ENCODE data around the gene ATP8A2.
"Not testable (repeated sequence)": the region's sequence is repeated elsewhere in the genome, so short reads cannot be mapped to it uniquely, and the experiment has no call there.

ATP8A2 gene

DNA sequence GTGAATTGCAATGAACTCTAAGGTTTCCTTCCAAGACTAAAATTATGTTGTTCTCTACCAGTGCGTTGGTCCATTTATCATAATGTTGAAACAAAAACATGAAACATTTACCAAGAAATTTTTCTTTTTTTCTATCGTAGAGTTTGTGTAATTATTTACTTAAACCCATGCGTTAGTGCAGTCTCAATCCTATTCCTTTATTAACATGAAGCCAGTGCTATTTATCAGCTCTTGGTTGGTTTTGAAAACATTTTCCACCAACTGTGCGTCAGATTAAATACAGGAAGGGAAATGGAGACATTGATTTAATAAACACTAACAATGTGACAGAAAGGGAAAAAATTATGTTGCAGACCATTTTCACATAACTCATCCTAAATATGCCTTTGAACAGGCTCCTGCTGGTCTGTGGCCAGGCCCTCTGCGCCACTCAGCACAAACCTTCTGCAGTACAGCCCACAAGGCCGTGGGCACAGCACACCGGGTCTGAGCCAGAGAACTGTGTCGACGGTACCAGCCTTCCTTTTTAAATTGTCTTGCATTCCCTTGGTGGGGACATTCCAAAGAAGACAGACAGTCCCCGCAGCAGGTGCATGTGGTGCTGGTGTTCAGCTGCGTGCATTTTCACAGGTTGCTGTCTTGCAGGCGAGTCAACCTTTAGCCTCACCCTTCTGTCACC is 544.2 kb downstream of the ATP8A2 start:
- no peak for DNase-seq (ENCODE audit: low read depth in 2 of 2)

GRCh38 chr13:25920277-25920676 is 548.5 kb downstream of the ATP8A2 start:
- DNase-seq (ENCODE audit: low read depth in 2 of 2), result no peak

GRCh38 chr13:25920931-25921330 is 549.2 kb downstream of the ATP8A2 start:
- no peak for DNase-seq (ENCODE audit: low read depth in 2 of 2)

DNA sequence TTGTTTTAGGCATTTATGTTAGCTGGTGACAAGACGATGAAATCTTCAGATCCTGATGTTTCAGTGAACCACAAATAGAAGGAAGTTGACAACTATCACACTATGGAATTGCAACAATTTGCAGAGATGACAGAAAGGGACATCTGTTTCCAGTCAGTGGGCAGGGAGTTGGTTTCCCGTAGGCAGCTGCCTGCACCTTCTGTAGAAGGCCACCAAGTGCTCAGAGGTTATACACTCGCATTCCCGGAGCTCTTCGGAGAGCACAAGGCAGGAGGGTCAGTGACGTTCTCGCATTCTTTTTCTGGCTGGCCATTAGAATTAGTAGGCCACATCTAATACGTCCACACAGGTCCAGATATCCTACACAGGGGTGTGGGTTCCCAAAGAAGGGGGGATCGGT is 550.6 kb downstream of the ATP8A2 start:
- no peak for DNase-seq (ENCODE audit: low read depth in 2 of 2)

GRCh38 chr13:25923217-25924085 is 551.7 kb downstream of the ATP8A2 start:
- no peak for DNase-seq (ENCODE audit: low read depth in 2 of 2)

GRCh38 chr13:25927363-25927762 is 555.6 kb downstream of the ATP8A2 start:
- no peak for DNase-seq (ENCODE audit: low read depth in 2 of 2)

DNA sequence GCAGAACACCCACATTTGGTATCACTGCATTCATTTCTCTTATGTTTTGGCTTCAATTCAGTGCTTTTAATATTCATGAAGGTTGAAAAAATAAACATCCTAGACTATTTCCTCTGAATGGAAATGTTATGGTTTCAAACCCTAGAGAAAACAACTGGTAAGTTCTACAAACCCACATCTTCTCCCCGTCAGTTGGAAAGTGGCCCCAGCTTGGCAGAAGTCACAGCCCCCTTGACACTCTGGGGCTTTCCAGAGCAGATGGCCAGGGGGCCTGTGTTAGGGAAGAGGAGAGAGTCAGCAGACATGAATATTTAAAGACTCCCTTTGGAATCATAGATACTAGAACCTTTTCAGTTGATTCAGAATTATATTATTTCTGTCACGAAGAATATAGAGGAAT is 556.2 kb downstream of the ATP8A2 start:
- no peak for DNase-seq (ENCODE audit: low read depth in 2 of 2)

GRCh38 chr13:25928941-25929505 is 557.2 kb downstream of the ATP8A2 start:
- no peak for DNase-seq (ENCODE audit: low read depth in 2 of 2)

DNA sequence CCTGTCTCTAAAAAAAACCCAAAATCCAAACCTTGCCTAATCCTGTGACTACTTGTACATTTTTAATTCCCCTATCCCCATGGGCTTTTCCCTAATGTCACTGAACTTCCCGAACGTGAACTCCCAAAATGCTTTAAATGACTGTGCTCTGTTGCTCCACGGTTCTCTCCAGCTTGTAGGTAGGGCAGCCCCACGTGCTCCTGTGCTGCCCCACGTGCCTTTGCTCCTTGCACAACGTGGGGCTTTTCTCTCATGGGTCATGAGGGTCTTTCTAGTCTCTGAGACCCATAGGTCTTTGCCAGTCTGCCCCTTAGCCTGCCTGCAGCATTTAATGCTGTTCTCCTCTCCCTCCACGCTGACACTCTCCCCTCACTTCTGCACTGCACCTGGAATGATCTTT is 558.0 kb downstream of the ATP8A2 start:
- DNase-seq (ENCODE audit: low read depth in 2 of 2), result no peak

GRCh38 chr13:25930653-25931052 is 558.9 kb downstream of the ATP8A2 start:
- DNase-seq (ENCODE audit: low read depth in 2 of 2), result no peak

DNA sequence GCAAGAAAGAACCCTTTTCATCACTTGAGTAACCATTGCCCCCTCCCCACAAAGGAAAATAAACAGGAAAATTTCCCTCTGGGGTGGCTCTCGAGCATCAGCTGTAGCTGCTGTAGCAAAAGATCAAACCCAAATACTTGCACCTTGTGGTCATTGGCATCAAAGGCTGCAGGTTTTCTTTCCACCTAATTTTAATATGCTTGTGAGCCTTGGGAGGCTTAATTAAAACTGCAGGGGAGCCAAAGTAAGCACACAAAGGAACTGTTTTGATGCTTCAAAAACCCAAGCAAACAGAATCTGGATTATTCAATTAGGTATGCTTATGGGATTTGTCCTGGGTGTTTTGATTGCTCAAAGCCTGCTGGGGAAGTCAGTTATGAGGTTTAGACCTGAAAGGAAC is 560.6 kb downstream of the ATP8A2 start:
- no peak for DNase-seq (ENCODE audit: low read depth in 2 of 2)

DNA sequence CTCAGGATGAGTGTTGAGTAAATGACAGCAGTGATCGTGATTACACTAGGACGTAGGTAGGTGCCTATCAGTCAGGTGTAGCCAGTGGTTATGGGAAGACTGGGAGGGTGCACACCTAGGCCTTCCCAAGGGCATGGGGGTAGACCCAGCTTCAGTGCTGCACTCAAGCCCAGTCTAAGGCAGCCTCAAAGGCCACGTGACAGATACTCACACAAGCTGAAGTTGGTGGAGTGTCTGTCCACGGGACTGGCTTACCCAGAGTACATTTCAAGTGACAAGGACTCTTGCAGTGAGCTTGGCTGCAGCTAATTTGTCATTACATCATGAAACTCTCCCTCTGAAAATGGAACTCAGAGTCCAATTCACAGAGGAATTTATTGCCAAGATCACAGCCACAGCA is 561.7 kb downstream of the ATP8A2 start:
- DNase-seq (ENCODE audit: low read depth in 2 of 2), result no peak

DNA sequence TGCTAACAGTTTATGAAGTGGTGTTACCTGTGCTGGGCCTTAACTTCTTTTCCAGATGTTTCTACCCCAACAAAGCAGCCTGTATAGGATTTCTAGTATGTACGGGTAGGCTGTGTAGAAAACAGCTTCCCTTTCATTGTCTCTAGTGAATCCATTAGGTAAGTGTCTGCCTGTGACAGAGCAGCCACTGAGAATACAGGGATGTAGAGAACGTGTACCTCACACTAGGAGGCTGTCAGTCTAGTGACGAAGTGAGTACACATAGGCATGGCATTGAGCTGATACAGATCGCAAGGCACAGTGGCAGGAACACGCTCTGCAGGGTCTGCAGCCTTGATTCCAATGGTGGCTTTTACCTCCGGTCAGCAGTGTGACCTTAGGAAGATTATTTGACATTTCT is 562.4 kb downstream of the ATP8A2 start:
- no peak for DNase-seq (ENCODE audit: low read depth in 2 of 2)

GRCh38 chr13:25939961-25940687 is 568.4 kb downstream of the ATP8A2 start:
- no peak for DNase-seq (ENCODE audit: low read depth in 2 of 2)

GRCh38 chr13:25943081-25943480 is 571.3 kb downstream of the ATP8A2 start:
- DNase-seq (ENCODE audit: low read depth in 2 of 2), result no peak

- DNase-seq (ENCODE audit: low read depth in 2 of 2), result no peak
Observed at GRCh38 chr13:25943658-25944057, 571.9 kb downstream of the ATP8A2 start.

GRCh38 chr13:25945596-25945995 is 573.8 kb downstream of the ATP8A2 start:
- DNase-seq (ENCODE audit: low read depth in 2 of 2), result no peak

GRCh38 chr13:25946321-25946720 is 574.5 kb downstream of the ATP8A2 start:
- no peak for DNase-seq (ENCODE audit: low read depth in 2 of 2)

DNA sequence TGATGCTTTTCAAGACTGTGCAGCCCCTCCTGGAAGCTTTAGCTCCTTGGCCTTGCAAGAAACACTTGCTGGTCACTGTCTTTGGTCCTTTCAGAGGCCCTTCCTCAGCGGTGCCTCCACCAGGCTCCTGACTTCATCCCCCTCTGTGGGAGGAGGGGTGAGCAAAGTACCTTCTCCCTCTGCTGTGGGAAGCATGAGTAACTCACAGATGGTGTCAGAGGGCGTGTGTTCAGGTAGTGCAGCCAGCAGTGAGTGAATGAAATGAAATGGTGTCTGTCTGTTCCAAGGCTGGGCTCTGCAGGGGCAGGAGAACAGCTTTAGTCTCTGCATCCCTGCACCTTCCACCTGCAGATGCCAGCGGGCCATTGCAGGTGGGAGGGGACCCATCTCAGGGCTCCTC is 577.1 kb downstream of the ATP8A2 start:
- no peak for DNase-seq (ENCODE audit: low read depth in 2 of 2)

DNA sequence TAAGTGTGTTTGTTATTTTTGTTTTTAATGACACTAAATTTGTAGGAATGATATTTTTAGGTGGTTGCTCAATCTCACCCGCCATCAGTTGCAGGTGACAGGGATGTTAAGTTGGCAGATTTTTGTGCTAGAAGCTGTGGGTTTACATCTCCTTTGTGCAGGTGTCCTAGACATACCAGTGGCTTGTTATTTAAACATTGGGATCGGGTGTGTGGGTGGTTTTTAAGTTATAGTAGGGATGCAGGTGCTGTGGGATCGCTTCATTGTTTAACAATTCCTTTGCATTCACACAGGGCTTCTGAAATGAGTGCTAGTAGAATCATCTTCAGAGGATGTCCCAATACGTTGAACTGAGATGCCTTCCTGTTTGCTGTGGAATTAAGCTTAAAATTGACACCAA is 580.1 kb downstream of the ATP8A2 start:
- no peak for DNase-seq (ENCODE audit: low read depth in 2 of 2)

DNA sequence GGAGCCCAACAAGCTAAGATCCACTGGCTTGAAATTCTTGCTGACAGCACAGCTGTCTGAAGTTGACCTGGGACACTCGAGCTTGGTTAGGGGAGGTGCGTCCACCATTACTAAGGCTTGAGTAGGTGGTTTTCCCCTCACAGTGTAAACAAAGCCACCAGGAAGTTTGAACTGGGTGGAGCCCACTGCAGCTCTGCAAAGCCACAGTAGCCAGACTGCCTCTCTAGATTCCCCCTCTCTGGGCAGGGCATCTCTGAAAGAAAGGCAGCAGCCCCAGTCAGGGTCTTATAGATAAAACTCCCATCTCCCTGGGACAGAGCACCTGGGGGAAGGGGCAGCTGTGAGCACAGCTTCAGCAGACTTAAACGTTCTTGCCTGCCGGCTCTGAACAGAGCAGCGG is 582.3 kb downstream of the ATP8A2 start:
- DNase-seq (ENCODE audit: low read depth in 2 of 2), result not testable (repeated sequence)

DNA sequence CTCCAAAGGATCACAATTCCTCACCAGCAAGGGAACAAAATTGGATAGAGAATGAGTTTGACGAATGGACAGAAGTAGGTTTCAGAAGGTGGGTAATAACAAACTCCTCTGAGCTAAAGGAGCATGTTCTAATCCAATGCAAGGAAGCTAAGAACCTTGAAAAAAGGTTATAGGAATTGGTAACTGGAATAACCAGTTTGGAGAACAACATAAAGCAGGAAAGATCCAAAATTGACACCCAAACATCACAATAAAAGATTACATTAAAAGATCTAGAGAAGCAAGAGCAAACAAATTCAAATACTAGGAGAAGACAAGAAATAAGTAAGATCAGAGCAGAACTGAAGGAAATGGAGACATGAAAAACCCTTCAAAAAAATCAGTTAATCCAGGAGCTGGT is 583.2 kb downstream of the ATP8A2 start:
- not testable (repeated sequence) for DNase-seq (ENCODE audit: low read depth in 2 of 2)

All from activated CD4-positive, alpha-beta T cell treated with anti-CD3 and anti-CD28 coated beads for 24 hours (primary cell).